NCI-H1694 treated with DMSO at 0.1 percent for 48 hours (cell line): ENCODE measurements around the gene IPO9.
A peak's percentile ranks its signal among the peaks of the same experiment; 100 is the strongest.

ENCODE experiments used
- DNase-seq: peaks from one replicate; lab custom pipeline; 2025; lab: John Stamatoyannopoulos, UW

The IPO9 gene

DNA sequence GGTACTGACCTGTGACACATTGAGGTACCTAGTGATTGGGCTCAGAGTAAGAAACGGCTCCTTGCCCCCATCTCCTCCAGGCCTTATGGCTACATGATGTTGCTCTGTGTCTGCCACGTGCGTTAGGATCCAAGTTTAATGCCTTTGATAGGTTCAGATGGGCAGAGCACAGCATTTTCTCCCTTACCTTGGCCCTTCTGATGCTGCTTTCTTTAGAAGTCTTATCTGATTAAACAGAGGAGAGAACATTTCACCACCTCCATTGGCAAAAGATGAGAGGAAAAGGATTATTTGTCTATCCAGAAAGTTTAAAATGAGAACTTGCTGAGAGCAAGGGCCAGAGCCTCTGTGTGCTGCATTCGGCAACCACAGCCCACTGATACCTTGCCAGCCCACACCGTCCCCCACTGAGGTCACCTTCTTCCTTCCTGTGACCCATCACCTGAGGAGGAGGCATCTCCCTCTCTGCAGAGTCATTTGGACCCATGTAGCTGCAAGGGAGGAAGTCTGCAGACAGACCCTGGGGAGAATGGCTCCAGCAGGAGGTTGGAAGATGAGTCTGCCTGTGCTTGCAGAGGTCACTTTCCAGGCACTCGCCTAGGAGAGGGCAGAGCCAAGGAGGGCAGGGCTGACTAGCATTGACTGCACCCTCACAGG, 76.4 kb downstream of the IPO9 start:
- no peak for DNase-seq

DNA sequence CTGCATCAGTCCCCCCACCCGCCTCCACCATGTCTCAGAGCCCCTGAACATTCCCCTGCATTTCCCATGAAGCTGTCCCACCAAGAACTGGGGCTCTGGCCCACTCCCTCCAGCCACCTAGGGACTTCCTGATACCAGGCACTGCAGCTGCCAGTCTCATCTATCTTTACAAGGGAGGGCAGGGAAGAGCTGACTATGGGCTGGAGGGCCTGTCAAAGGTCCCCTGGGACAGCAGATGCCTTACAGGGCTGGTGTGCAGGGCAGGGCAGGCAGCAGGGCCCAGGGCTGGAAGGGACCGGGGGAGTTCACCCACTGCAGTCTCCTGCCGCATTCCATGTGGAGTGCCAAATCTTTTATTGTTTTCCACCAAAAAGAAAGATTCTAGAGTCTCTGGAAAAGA, 77.4 kb downstream of the IPO9 start:
- no peak for DNase-seq

DNA sequence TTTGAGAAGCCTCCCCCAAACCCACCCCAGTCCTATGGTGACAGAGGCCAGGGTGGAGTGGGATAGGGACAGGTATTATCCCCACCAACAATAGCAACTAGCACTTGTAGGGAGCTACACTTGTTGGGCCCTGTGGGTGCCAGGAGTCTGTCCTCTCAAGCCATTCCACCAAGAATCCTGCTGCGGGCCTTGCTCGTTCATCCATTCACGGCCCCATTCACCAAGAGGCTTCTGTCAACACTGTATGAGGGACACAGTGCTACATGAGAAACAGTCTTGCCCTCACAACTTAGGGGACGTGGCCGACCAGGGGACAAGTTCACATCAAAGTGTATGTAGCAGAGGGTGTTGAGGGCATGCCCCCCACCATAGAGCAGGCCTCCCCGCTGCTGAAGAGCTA, 78.7 kb downstream of the IPO9 start:
- DNase-seq = no peak

DNA sequence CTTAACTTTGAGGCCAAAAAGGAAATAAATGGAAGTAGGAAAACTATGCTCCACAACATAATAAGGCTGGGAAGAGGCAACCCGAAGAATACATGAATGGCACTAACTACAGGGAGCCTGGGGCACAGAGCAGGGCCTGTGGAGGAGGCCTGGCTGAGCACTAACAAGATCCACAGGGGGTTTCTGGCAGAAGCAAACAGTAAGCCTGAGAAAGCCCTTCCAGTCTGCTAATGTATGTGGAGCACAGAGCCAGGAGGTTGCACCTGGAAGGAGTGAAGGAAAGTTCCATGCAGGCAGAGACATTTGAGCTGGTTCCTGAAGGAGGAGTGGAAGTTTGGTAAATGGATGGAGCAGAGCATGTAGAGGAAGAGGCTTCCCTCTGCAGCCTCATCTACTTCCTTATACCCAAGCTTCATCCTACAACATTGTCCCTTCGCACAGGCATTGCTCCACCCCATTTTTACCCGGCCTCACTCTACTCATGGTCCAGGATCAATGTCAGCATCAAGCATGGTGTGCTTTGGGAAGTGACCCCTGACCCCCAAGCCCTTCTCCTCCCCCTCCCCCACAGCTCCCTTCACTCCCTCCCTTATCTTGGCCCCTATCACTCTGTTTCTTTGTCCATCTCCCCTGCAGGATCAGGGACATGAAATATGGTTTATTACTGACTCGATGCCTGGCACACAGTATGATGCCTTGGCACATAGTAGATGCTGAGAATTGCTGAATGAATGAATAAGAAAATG, 83.0 kb downstream of the IPO9 start:
- no peak for DNase-seq

DNA sequence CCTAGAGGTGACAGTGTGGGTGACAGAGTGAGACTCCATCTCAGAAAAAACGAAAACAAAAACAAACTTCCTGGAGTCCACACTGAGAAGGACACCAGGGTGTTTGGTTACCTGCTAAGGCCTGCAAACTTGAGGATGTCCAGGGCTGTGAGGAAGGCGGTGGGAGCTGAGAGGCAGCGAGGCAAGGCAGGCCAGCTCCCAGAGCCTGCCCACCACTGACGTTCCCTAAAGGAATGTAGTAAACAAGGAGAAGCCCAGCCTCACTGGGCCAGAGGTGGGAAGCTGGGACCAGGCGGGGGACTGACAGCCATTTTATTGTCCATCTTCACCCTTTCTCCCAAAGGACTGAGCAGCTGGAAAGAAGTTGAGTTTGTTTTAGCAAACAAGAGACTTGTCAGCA, 83.9 kb downstream of the IPO9 start:
- no peak for DNase-seq

DNA sequence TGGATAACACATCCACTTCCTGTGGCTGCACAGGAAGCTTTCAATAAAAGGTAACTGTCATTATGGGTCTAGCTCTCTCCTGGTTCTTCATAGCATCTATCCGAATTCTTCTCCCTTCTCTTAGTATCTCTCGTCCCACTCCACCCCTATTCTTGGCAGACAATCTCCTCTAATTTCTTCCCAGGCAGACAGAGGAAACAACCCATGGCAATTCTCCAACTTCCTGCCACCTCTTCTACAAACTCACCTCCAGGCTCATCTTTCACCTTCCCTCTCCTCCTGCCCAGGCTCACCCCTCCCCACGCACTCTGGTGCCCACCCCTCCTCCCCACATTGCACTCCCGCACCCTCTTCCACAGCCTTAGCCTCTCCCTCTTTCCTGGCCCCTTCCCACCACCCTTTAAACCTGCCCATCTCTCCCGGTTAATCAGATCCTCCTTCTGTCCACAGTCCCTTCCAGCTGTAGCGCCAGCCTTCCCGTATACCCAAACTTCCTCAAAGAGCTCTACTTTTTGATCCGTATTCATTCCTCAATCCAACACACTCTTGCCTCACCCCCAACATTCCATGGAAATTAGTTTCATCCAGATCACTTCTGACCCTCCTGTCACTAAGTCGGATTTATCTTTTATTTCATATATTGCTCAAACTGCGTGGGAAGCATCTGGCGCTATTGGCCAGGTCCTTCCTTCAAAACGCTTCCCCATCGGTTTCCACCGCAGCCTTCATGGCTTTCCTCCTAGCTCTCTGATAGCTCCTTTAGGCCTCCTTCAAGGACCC, 85.7 kb downstream of the IPO9 start:
- DNase-seq = no peak

DNA sequence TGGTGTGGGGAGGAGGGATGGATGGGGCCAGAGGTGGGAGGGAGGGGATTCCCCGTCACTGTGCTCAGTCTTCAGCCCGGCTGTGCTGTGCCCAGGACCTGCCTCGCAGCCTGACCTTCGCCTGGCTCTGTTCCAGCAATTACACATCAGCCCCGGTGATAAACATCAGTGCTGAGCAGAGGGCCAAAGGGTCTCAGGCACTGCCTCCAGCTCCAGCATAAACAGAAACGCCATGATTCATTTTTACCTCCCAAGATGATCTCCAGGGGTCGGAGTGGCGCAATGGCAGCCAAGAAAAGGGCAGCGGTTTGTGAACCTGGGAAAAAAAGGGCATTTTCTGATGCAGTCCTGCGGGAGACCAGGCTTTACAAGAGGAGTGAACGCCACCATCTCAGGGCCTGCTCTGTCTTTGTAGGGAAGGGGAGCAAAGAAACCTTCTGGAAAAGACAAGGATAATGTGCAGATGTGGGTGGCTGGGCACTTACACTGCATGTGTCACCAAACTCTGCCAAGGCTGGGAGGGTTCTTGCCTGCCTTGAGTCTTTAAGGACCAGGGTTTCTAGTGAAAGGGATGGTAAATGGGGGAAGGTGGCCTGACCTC, 87.8 kb downstream of the IPO9 start:
- no peak for DNase-seq

DNA sequence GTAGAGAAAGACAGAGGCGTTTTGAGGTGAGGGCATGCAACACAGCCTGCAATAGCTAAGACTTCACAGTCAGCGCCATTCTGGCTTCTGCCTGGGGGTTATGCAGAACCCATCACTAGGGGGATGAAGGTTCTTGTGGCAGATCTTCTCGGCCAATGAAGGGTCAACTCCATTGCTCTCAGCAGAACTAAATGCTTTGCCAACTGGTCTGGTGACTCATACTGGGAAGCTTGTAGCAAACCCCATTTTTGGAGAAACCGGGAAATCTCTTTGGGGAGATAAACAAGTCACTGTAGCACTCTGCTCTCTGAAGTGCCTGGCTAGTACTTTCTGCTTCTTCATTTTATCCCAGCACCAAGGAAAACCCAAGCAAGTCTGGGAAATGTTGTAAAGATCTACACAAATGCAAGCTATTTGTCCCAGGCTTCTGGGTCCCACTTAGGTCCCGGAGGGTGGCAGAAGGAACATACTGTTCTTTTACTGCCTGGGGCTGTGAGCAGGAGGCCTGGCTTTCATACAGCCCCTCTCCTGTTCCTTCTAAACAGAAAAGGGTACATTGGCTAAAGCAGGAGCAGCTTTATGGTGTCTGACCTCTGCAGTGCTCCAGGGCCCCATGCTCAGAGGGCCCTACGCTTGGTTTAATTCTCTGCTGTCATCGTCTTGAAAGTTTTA, 88.5 kb downstream of the IPO9 start:
- no peak for DNase-seq

DNA sequence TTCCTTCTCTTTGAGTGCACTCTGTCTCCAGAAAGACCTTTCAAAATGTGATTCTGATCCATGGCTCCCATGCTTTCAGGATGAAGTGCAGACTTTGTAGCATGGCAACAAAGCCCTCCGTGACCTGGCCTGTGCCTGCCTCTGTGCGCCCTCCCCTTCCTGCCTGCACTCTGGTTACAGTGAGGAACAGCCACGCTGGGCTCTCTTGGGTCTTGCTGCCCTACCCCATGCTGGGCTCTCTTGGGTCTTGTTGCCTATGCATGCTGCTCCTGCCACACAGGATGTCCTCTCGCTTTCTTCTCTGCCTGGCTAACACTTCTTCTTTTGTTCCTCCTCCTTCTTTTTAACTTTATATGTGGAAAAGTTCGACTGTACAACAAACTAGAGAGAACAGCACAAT, 89.4 kb downstream of the IPO9 start:
- no peak for DNase-seq

DNA sequence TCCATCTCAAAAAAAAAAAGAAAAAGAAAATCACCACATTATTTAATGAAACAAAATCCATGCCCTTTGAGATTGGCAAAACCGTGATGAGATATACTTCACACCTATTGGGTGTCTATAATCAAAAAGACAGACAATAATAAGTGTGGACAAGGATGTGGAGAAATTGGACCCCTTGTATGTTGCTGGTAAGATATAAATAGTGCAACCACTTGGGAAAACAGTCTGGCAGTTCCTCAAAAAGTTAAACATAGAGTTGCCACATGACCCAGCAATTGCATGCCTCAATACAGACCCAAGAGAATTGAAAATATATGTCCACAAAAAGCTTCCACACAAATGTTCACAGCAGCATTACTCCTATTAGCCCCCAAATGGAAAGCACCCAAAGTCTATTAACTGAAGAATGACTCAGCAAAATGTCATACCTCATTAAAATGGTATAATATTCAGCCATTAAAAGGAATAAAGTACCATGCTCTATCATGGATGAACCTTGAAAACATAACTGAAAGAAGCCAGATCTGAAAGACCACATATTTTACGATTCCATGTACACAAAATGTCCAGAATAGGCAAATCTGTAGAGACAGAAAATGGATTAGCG, 93.1 kb downstream of the IPO9 start:
- DNase-seq = no peak

DNA sequence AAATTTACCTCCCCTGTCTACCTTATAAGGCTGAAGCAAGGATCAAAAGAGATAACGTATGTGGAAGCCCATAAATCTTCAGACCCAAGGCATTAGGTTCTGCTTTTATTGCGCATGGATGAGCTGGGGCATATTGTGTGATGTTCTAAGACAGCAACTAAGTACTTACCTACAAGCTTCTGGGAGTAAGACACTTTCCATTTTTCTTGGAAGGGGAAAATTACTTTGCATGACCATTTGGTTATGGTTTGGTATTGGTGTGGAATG, 96.3 kb downstream of the IPO9 start:
- no peak for DNase-seq

DNA sequence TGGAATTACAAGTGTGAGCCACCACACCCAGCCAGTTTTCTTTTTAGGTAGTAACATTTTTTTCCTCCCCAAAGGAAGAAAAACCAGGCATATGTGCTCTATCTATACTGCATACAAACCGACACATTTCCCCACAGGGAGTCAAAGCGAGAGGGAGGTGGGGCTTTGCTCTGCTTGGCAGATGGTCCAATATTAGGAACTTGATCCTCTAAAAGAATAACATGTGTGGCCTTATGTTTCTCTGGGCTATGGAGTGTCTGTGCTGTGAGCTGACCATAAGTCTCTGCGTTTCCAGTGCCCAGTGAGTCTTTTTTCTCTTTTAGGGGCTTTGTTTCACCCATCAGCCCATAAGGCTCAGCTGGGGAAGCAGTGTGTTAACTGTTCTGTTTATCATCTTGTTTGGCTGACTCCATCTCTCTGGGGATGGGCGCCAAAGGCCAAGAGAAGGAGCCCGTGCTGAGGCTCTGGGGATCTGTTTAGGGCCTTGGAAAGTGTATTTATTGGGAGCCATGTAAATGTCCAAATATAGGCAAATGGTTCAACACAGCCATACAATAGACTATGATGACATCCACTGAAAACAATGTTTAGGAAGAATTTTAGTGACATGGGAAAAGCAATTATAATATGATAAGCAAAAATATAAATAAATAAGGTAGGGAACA, 97.2 kb downstream of the IPO9 start:
- peak; percentile 83 for DNase-seq

DNA sequence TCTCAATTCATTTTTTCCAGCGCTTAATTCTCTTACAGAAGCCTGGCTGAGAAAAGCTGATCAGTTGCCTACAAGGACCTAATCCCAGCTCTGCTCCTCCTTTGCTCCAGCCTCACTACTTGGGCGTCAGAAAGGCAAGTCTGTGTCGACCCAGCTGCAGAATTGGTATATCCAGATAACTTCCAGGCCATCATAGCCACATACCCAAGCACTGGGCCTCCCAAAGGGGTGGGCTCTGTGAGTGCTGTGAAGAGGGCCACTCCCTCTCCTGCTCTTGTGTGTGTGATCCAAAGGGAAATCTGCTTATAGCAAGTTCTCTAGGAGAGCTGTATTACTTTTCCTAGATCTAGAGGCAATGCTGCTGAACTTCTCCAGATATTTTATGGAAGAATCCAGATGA, 99.3 kb downstream of the IPO9 start:
- no peak for DNase-seq

DNA sequence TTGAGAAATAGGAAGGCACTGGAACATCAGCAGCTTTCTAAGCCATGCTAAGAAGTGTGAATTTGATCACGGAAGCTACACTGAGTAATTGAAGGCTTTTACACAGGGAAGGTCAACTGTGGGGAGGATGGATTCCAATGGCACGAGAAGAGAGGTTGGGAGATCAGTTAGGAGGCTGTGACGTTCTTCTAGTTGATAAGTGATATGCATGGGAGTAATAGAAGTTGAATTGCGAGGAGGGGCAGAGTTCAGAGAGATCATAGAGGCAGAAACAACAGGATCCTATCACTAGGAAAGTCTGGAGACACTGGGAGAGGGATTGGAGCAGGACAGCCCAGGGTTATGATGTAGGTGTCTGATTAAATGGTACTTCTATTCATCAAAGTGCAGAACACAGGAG, 101.2 kb downstream of the IPO9 start:
- DNase-seq = no peak

DNA sequence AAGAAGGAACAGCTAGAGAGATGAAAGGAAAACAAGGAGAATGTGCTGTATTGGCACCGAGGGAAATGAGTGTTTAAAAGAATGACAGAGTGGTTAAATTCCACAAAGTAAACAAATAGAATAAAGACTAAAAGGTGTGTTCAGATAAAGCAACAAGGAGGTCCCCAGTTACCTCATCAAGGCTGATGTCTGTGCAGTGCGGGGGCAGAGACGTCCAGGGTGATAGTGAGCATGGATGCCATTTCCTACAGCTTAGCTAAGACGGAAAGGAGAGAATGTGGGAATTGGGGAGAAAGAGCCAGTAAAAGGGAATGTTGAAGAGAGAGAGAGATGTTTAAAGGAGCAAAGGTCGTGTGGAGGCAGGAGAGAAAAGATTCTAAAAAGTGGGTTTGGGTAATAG, 101.8 kb downstream of the IPO9 start:
- DNase-seq = no peak
